GM10266 (cell line): ENCODE measurements around the gene SPAG5.

Experiments used
- DNase-seq: peaks from one replicate; pipeline ENCODE4 v3.0.0; 2012; ENCODE audit errors: extremely low spot score
- CTCF ChIP-seq: IDR thresholded peaks from 2 replicates; pipeline ENCODE4 v1.5.1; 2012; ENCODE audit warnings: mild to moderate bottlenecking, low read depth; ENCODE audit not compliant: control insufficient read depth, insufficient read depth; ENCODE audit errors: missing control alignments

SPAG5 gene

GRCh38 chr17:28634206-28634865 is 35.5 kb upstream of the SPAG5 start:
- DNase-seq, result no peak
- TF ChIP-seq CTCF, result no peak

- no peak for DNase-seq
- TF ChIP-seq CTCF, result no peak
These were observed 28.0 kb upstream of the SPAG5 start for GRCh38 chr17:28626818-28627217.

GRCh38 chr17:28624148-28624547 is 25.3 kb upstream of the SPAG5 start:
- no peak for DNase-seq
- TF ChIP-seq CTCF, result no peak

GRCh38 chr17:28623696-28624095 is 24.9 kb upstream of the SPAG5 start:
- no peak for DNase-seq
- no peak for TF ChIP-seq CTCF

- DNase-seq, result no peak
- no peak for TF ChIP-seq CTCF
These were observed 23.4 kb upstream of the SPAG5 start for GRCh38 chr17:28622186-28622585.

- no peak for TF ChIP-seq CTCF
- DNase-seq, result no peak
These were observed 21.2 kb upstream of the SPAG5 start for GRCh38 chr17:28620010-28620409.

- no peak for DNase-seq
- TF ChIP-seq CTCF, result no peak
These were observed 19.6 kb upstream of the SPAG5 start for GRCh38 chr17:28618464-28618863.
